Fibroblast of upper back skin (primary cell): ENCODE data around the gene TMEM63B.
"Not testable (repeated sequence)": the region's sequence is repeated elsewhere in the genome, so short reads cannot be mapped to it uniquely, and the experiment has no call there.

Source experiments
- DNase-seq: peaks from one replicate; pipeline ENCODE4 v3.0.0-alpha.2; 2013

Gene TMEM63B

GRCh38 chr6:44196351-44196750 is 69.0 kb downstream of the TMEM63B start:
- DNase-seq, result not testable (repeated sequence)

- no peak for DNase-seq
These were observed 71.3 kb downstream of the TMEM63B start for GRCh38 chr6:44198684-44199083.

DNA sequence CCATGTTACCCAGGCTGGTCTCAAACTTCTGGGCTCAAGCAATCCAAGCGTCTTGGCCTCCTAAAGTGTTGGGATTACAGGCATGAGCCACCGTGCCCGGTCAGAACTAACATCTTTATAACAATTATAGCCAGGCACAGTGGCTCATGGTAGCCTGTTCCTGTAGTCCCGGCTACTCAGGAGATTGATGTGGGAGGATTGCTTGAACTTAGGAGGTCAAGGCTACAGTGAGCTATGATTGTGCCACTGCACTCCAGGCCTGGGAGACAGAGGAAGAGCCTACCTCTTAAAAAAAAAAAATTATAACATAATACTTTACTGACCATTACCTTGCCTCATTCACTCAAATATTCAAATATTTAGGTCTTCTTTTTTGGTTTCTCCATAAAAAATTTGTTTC is 72.5 kb downstream of the TMEM63B start:
- DNase-seq, result no peak

DNA sequence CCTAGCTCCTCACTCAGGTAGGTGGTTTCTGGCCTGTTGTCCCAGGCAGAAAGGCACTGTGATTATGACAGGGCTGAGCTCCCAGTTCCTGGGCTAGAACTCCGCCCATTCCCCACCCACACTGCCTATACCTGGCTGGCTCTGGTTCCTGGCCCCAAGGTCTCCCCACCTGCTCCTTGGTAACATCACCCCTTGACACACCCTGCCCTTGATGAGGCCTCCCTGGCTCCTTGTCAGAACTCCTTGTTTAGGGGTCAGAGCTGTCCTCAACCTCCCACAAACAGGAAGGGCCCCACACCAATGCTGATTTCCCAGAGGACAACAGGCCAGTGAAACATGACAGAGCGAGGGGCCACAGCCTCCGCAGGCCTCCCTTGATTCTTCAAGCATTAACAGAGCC is 73.8 kb downstream of the TMEM63B start:
- no peak for DNase-seq

DNA sequence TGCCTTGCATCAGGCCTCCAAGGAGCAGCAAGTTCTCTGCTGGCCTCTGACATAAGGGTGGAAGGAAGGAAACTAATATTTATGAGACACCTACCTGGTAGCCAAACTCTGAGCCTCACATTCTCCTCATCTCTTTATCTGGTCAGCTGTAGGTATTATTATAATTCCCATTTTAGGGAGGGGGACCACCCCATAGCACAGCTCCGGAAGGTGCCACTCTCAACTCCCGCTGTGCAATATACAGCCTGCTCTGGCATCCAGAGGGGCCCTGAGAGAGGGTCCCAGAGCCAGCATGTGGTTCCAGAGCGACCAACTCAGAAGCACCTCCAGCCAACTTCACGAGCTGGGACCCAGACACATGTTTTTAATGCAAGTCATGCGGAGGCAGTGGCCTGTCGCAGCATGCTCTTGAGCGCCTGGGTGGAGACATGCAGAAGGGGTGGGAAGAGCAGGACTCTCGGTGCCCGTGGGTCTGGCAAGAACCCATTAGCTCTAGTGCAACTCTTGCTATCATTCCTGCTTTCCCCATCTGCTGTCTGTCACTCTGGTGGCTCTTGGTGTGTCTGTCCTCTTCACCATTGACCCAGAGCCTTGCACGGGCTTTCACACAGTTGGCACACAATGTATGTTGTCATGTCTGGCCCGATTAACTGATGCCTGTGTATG is 74.4 kb downstream of the TMEM63B start:
- no peak for DNase-seq

- no peak for DNase-seq
These were observed 75.1 kb downstream of the TMEM63B start for GRCh38 chr6:44202332-44202971.

DNA sequence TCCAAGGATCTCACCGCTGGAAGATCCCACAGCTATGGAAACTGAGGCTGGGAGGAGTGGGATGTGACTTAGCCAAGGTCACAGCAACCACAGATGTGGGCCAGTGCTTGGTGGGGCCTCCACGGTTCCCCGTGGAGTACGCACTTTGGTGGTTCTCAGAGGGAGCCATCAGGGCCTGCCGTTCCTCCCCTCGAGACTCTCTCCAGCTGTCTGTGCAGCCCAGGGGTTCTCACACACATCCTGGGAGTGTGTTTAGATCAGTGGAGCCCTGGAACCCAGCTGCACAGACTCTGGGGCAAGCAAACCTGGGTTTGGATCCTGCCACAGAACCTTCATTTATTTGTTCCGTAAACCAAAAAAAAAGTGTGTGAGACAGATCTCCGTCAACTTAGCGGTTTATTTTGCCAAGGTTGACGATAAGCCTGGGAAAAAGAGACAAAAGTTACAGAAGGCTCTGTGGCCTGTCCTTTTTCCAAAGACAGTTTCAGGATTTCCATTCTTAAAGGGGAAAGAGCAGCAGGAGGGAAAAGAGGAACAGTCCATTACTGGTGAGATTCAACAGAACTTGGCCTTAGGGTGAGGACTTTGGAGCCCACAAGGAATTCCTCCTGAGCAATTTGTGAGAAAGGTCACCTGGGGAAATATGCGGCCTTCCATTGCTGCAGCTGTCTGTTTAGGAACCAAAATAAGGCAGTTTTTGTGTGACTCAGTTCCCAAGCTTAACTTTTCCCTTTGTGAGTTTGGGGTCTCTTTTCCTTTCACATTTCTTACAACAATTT is 75.8 kb downstream of the TMEM63B start:
- no peak for DNase-seq

- DNase-seq, result no peak
These were observed 76.6 kb downstream of the TMEM63B start for GRCh38 chr6:44203955-44204354.
